GM19455 (cell line): ENCODE data around the gene UST.
"Not testable (repeated sequence)": the region's sequence is repeated elsewhere in the genome, so short reads cannot be mapped to it uniquely, and the experiment has no call there.

Experiments
- ATAC-seq: cut with Tn5 transposase; IDR thresholded peaks from one replicate; pipeline ENCODE4 v1.9.1; 2021; ENCODE audit not compliant: unreplicated experiment

UST gene

DNA sequence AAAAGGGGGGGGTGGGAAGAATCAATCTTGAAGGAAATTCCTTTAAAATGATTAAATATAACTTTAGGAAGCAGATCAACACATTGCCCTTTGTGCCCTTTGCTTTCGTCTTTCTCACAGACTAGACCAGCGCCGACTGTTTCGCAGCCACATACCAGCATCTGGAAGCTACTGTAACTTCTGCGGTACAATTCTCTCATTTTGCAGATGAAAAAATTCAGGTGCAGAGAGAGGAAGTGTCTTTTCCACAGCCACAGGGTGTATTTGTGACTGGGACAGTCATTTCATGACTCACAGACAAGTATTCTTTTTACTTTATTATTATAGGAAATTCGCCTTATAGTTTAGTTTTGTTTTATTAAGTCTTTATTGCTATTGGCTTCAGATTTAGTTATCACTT is 84.2 kb downstream of the UST start:
- no peak for ATAC-seq

DNA sequence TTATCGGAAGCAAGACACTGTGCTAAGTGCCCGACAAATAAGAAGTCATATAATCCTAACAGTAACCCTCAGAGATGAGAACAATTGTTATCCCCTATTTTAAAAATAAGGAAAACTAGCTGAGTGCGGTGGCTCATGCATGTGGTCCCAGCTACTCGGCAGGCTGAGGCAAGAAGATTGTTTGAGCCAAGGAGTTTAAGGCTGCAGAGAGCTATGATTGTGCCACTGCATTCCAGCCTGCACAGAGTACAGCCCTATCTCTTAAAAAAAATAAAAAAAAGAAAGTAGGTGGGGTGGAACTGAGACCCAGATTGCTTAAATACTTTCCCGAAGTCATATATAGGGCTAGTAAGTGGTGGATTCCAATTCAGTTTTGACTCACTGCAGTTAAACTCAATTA is 84.7 kb downstream of the UST start:
- ATAC-seq = no peak

DNA sequence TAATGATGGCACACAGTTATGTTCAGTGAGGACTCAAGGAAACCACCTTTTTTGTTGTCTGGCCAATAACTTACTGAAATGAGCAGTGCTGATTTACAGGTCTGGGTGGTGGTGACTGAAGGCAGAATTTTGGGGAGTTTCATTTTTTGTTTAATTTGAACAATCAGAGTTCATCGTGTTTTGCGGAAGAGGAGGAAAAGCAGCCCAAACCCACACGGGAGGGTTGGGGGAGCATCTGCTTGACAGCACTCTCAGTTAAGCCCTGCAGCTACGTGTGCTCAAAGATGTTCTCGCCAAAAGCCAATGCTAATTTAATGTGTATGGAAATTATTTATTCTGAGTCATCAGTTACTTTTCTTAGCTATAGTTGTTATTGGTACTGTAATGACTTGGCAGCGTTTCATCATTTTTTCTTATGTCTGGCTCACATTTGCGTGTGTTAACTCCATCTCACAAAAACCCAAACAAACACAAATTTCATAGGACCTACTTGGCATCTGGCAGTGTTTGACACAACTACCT is 89.2 kb downstream of the UST start:
- ATAC-seq = no peak

DNA sequence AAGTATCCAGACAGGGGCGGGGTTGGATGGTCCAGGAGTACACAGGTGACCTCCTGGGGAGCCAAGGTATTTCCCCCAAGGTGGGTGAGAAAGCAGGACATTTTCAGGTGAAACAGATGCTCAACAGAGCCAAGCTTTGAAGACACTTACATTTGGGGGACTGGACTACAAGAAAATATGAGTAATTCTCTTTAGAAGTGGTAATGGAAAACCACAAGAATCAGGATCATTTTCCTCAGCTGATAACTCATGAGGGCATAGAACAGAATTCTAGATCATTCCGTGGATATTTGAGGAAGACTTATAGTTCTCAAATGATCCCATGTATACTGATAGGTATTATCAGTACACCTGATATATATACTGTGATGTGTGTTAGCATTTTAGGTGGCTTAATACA is 89.9 kb downstream of the UST start:
- no peak for ATAC-seq

DNA sequence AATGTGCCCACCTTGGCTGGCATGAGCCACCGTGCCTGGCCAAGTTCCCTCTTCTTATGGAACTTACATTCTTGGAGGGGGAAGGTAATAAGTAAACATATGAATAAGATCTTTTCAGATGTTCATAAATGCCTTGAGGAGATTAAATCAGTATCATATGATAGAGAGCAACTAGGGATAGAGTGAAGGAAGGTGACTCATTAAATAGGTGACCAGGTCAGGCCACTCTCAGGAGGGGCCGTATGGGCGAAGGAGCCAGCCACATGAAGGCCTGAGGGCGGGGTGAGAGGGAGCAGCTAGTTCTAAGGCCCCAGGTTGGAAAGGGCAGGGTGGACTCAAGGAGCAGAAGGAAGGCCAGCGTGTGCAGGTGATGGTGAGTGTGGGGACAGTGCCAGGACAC is 91.1 kb downstream of the UST start:
- ATAC-seq = no peak

DNA sequence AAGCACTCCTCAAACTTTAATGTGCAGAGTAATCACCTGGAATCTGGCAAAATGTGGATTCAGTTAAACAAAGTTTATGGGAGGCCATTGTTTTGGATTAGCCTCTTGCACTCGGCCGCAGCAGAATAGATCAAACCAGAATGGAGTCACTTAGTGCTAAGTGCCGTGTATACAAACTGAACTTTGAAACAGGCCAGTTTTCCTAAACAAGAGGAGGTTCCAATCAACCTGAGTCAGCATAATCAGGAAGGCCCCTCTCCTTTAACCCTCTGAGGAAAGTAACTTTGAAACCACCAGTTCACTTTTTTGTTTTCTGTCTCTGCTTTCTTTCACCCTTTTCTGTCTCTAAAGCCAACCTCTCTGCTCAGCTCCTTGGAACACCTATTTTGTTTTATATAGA is 92.2 kb downstream of the UST start:
- no peak for ATAC-seq

DNA sequence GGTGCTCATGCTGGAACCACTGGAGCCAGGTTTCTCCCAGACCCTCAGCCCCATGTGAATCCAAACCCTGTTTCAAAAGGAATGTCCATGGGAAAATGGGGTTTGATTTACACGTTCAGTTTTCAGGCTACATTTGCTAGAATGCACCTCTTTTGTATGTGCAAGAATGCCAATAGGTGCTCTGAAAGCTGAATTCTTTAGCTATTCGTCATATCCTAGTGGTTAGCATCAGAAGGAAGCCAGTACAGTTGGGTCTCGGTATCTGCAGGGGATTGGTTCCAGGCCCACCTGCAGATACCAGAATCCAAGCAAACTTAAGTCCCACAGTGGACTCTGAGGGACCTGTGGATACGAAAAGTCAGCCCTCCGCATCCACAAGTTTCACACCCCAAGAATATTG is 93.4 kb downstream of the UST start:
- ATAC-seq = no peak

DNA sequence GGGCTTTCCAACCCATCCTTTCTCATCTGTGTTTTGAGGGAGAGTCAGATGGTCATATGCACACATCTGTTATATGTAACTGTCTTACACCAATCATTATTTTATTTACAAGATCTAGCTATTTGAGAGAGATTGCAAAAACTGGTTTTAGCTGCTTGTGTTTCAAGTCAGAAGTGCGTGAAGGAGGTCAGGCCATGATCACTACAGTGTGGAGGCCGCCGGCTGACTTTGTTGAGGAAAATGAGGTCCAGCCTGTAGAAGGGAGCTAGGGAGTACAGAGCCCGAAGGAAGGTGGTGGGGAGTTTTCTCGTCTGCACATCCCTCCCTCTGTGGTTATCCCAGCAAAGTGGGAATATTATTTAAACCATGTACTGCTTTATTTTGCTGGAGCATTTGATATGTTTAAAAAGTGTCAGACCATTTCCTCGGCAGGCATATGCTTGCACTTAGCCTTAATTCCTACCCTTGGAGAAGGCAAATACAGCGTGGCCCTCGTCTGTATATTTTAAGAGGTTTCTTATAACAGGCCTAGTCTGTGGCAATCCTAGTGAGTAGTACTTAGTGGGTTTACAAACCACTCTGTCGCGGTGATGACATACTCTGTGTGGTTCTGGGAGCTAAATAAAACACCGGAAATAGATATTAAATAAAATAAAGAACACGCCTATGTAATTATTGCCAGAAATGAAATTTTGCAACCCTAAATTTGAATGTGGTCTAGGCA is 95.6 kb downstream of the UST start:
- no peak for ATAC-seq

DNA sequence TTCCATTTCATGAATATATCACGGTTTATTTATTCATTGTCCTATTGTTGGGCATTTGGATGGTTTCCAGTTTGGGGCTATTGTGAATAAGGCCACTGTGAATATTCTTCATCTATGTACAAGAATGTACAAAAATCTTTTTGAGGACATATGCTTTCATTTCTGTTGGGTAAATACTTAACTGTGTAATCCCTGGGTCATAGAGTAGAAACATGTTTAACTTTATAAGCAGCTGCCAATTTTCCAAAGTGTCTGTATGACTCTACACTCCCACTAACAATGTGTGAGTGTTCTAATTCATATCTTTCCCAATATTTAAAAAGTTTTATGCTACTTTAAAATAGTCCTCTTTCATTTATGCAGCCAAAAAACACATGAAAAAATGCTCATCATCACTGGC is 98.6 kb downstream of the UST start:
- no peak for ATAC-seq

DNA sequence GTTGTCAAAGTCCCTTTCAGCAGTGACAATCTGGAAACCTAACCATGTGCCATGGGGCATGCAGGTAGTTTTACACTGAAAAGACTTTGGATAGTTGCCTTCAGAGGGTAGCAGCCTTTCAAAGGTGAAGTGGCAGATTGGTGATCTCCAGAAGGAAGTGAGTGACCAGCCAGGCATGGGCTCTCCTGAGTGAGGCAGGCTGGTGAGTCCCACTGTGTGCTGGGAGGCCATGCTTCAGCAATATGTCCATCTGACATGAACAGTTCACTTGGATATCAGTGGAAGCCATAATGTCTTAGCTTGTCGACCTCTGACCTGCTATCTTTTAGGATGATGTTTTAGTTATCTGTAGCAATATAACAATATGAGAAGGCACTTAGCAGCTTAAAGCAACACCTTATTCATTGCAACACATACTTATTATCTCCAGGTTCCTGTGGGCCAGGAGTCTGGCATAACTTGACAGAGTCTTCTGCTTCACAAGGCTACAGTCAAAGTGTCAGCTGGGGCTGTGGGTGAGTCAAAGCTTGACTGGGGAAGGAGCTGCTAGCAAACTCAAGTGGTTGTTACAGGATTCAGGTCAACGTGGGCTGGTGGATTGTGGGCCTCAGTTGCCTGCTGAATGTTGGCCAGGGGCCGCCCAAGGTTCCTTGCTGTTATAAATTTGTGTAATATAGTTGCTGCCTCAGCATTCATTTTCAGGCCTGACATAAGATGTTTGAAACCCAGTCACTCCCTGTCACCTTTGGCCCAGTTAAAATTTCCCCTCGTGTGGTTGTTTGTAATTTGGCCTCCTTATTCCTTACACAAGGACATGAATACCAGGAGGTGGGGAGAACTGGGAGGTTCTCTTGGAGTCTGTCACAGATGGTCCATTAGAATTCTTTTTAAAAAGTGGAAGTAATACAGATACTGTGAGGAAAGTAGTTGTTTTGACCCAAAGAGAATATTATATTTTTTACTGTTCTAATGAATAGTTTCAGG is 100.2 kb downstream of the UST start:
- ATAC-seq = no peak

DNA sequence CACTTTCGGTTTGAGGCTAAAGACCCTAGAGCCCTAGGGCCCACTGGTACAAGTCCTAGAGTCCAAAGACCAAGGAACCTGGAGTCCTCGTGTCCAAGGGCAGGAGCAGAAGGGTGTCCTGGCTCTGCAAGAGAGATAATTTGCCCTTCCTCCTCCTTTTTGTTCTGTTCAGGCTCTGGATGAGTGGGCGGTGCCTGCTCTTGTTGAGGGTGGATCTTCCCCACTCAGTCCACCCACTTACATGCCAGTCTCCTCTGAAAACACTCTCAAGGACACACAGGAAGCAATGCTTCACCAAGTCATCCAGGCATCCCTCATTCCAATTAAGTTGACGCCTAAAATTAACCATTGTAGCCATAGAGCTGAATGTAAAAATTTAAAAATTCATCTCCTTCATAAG is 102.1 kb downstream of the UST start:
- no peak for ATAC-seq

DNA sequence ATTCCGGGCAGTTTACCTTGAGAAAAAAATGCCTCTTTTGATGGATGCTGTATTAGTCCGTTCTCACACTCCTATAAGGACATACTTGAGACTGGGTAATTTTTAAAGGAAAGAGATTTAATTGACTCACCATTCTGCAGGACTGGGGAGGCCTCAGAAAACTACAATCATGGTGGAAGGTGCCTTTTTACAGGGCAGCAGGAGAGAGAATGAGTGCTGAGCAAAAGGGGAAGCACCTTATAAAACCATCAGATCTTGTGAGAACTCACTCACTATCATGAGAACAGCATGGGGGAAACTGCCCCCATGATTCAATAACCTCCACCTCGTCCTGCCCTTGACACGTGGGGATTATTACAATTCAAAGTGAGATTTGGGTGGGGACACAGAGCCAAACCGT is 102.6 kb downstream of the UST start:
- ATAC-seq = not testable (repeated sequence)

DNA sequence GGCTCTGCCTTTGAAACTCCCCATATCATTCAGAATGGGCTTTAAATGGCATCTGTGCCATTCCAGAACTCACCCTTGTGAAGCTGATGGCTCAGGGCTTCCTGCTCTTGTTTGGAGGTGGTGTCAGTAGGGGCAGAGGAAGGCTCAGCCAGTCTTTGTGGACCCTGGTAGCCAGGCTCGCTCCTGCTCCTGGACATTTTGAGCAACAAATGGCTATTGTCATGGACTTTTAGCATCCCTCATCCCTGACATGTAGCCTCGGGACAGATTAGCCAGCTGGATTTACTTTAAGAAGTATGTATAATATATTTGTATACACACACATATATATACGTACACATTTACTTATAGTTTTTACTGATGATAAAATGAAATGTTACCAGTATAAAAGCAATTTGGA is 104.1 kb downstream of the UST start:
- ATAC-seq = no peak

DNA sequence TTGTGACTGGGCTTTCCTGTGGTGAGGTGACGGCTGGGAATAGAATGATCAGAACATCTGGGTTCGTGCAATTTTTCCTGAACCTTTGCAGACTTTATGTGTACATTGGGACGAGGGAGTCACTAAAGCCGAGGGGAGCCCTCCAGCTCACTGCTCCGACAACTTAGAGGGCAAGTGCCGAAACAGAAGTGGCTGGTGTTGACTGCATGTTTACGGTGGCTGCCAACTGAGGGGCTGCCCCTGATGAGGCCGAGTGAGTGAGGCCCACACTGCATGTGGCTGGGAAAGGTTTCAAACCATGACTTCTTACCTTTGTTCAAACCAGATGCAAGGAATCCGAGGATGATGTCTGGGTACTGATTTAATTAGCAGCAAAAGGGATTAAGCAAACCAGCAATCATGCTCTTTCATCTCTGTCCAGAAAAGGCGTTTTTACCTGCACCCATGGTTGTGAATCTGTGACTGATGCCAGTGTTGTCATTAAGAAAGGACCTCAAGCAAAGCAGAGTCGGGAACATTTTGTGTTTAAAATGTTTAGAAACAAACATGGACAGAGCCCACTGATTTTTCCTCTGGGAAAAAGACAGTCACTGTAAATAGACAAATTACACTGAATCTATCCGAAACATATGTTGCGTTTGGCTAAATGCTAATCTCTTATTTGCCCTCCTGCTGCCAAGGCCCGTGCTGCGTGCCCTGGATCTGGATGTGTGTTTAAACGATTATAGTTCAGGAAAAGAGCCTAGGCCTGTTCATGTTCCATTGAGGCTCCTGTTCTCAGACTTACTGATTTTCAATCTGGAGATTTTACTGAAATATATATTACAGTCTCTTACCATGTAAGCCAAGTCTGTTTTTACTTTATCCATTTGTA is 105.1 kb downstream of the UST start:
- ATAC-seq = no peak

DNA sequence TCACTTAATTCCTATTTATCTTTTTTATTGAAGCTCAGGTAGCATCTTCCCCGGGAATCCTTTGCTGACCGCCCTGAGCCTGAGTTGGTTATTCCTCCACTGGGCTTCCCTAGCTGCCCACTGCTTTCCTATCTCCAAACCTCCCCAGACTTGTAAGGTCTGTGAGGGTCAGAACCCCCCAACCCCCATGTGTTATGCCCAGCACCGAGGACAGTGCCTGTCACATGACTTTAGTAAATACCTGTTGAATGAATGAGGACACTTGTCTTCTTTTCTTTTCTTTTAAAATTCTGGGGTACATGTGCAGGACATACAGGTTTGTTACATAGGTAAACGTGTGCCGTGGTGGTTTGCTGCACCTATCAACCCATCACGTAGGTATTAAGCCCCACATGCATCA is 105.9 kb downstream of the UST start:
- ATAC-seq = no peak

DNA sequence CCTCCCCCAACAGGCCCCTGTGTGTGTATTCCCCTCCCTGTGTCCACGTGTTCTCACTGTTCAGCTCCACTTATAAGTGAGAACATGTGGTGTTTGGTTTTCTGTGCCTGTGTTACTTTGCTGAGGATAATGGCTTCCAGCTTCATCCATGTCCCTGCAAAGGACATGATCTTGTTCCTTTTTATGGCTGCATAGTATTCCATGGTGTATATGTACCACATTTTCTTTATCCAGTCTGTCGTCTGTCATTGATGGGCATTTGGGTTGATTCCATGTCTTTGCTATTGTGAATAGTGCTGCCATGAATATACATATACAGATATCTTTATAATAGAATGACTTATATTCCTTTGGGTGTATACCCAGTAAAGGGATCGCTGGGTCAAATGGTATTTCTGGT is 106.3 kb downstream of the UST start:
- not testable (repeated sequence) for ATAC-seq

DNA sequence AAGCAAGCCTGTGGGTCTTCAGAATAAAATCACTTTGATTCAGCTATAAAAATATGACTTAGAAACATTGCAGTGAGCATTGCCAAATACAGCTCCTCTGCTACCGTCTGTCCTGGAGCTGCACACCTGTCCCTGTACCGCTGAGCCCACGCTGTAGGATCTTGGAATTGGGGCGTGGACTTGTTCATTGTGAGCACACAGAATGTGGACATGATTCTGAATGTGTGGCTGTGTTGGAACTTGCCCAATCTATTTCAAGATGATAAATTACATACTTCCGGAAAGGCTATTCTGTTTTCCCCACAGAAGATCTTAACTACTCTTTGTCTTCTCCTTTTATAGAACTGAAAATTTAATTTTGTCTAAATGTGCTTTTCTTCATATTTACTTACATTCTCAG is 107.3 kb downstream of the UST start:
- ATAC-seq = no peak

DNA sequence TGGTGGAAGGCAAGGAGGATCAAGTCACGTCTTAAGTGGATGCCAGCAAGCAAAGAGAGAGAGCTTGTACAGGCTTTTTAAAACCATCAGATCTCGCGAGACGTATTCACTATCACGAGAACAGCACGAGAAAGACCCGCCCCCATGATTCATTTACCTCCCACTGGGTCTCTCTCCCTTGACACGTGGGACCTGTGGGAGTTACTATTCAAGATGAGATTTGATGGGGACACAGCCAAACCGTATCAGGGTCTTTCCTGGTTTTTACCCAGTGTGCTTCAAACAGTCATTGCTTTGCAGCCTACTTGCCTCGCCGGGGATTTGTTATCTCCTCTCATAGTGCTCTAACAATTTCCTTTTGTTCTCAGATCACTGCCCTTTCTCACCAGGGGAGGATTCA is 108.2 kb downstream of the UST start:
- no peak for ATAC-seq

DNA sequence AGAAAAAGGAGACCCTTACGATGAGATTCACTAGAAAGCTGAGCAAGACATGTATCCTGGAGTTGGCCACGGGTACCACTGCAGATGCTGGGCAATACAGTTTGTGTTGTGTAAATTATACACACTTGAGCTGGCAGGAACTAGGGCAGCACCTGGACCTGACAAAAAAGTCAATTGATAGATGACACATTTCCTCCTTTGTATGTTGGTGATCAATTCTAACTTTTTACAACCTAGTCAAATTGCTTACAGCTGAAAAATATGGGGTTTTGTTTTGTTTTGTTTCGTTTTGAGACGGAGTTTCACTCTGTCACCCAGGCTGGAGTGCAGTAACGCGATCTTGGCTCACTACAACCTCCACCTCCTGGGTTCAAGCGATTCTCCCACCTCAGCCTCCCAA is 108.9 kb downstream of the UST start:
- no peak for ATAC-seq

DNA sequence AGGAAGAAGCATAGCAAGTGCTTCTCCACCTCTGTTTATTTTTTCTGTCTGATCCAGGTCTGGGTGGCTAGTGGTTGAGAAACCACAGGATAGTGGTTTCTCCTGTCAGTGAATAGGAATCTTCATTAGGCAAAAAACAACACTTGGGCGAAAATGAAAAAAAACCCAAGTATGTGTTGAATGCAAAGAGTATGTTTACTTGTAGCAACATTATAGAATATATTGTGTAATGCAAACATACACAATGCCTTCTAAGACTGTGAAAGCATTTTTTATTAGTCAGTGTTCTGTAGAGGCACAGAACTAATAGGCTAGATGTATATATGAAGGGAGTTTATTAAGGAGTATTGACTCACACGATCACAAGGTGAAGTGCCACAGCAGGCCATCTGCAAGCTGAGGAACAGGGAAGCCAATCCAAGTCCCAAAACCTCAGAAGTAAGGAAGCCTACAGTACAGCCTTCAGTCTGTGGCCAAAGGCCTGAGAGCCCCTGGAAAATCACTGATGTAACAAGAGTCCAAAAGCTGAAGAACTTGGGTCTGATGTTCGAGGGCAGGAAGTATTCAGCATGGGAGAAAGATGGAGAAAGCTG is 111.1 kb downstream of the UST start:
- ATAC-seq = no peak

DNA sequence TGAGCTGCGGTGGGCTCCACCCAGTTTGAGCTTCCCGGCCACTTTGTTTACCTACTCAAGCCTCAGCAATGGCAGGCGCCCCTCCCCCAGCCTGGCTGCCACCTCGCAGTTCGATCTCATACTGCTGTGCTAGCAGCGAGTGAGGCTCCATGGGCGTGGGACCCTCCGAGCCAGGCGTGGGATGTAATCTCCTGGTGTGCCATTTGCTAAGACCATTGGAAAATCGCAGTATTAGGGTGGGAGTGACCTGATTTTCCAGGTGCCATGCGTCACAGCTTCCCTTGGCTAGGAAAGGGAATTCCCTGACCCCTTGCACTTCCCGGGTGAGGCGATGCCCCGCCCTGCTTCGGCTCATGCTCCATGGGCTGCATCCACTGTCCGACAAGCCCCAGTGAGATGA is 117.3 kb downstream of the UST start:
- not testable (repeated sequence) for ATAC-seq
